SIG-M5 (cell line): ENCODE results near the gene ARL13B.
A peak's percentile ranks its signal among the peaks of the same experiment; 100 is the strongest.
"Not testable (repeated sequence)": the region's sequence is repeated elsewhere in the genome, so short reads cannot be mapped to it uniquely, and the experiment has no call there.

Source experiments
- DNase-seq: peaks from one replicate; lab custom pipeline; 2025; lab: John Stamatoyannopoulos, UW

ARL13B gene

DNA sequence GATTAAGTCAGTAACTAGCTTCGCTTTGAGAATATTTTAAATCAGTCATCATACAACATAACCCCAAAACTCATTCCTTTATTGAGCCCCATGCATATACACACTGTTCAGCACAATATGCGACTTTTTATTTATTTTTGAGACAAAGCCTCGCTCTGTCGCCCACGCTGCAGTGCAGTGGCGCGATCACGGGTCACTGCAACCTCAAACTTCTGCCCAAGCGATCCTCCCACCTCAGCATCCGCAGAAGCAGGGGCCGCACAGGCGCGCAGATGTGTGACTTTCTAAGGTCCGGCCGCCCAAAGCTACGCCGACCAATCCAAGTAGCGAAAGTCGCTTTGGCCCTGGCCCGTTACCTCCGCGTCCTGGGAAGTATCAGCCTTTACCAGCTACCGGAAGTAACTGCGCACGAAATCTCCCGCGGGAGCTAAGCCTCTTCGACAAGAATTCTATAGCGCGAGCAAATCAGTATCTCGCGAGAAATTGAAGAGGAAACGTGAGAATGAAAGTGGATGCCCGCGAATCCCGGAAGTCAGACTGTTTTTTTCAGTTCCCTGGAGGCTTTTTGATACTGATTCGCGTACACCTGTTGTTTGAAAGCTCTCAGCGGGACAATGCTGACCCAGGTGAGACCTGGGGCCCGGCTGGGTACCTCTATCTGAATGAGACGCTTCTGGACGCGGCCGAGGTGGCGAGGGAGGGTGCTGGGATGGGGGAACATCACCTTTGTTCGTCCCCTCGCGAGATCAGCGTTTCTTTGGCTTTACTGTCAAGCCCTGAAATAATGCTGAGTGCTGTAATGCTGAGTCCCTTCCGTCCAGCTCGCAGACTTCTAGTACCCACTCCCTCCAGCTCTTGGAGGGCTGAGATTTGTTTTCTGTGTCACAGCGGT, 82.8 kb downstream of the ARL13B start, which contains the start of the genes DHFR2 and NSUN3:
Gene DHFR2 (minus strand): TSS at position 404 of the 892 bp plus-strand sequence. CDS start 1,405 bp downstream, outside the sequence.
Gene NSUN3 (plus strand): TSS at position 549 of the 892 bp plus-strand sequence. CDS start 66 bp downstream, at position 615.
- peak; percentile 86 for DNase-seq

DNA sequence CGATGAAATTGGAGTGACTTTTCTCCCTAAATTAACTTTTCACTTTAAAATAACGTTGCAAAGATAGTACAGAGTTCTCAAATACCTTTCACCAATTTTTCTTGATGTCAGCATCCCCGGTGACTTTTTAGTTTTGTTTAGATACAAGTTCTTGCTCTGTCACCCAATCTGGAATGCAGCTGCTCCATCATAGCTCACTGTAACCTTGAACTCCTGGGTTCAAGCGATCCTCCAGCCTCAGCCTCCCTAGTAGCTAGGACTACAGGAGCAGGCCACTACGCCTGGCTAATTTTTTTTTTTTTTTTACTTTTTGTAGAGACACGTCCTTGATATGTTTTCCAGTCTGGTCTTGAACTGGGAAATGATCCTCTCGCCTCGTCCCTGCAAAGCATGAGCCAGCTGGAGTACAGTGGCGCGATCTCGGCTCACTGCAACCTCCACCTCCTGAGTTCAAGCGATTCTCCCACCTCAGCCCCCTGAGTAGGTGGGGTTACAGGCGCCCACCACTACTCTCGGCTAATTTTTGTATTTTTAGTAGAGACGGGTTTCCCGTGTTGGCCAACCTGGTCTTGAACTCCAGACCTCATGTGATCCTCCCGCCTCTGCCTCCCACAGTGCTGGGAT, 83.7 kb downstream of the ARL13B start:
- DNase-seq = no peak

- DNase-seq = no peak
Measured at GRCh38 chr3:94064243-94064860, 84.4 kb downstream of the ARL13B start.

- no peak for DNase-seq
Measured at GRCh38 chr3:94065122-94065521, 85.2 kb downstream of the ARL13B start.

DNA sequence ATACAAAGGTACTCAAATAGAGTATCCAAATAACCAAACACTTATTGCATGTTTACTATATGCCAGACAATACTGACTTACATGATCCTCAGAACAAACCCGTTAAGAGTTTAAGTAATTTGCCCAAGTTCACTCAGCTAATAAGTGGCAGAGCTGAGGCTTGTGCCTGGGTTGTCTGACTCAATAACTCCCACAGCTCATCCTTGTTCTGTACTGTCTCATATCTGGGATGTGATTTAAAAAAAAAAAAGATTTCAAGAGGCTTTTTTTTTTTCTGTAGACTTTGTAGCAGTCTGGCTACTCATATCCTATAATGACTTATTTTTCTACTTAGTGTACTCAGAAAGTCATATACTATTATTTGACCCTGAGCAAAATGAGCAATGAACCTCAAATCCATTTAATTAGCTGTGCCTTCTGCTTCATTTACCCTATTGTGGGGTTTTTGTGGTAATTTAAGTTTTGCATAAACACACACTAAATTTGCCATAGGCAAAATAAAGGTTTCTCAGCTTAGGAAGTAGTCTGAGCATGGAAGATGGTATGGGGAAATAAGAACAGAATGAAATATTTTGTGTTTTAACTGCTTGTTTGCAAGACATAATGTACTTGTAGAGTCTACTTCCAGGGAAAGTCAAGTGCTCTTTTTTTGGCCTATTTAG, 86.0 kb downstream of the ARL13B start:
- DNase-seq = no peak

DNA sequence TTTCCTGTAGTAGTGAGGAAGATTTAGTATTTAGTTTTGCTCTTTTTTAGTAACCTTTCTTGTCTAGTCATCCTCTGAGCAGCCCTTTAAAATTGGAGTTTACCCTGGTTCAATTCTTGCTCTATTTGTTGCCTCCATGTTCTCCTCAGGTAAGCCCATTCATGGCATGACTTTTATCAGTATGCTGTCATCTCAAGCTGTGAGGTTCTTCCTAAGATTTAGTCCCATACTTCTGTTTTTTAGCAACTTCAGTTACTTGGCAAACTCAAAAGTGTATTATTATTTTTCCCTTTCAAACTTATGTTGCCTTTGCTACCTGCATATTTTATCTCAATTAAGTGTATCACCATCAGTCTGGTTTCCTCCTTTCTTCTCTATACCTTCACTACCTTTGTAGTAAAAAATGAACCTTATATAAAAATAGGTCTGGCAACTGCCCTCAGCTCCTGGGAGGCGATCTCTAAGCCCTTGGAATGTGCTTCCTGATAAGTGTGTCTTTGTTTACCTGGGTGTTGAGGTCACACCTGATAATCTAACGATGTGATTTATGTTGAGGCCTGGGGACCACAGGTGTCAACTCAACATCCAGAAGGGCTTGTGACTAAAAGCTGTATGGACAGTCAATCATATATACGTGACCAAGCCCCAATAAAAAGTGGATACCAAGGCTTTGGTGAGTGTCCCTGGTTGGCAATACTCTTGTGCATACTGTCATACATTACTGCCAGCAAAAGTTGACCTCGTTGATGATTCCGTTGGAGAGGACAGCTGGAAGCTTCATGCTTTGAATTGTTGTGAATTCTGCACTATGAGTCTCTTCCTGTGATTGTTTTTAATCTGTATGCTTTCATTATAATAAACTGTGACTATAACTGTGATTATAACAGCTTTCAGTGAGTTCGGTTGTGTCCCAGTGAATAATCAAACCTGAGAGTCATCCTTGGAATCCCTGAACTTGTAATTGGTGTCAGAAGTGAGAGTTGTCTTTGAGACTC, 86.8 kb downstream of the ARL13B start:
- DNase-seq = no peak

GRCh38 chr3:94069194-94069813, 89.3 kb downstream of the ARL13B start:
- DNase-seq = no peak

GRCh38 chr3:94070341-94070911, 90.5 kb downstream of the ARL13B start:
- no peak for DNase-seq

DNA sequence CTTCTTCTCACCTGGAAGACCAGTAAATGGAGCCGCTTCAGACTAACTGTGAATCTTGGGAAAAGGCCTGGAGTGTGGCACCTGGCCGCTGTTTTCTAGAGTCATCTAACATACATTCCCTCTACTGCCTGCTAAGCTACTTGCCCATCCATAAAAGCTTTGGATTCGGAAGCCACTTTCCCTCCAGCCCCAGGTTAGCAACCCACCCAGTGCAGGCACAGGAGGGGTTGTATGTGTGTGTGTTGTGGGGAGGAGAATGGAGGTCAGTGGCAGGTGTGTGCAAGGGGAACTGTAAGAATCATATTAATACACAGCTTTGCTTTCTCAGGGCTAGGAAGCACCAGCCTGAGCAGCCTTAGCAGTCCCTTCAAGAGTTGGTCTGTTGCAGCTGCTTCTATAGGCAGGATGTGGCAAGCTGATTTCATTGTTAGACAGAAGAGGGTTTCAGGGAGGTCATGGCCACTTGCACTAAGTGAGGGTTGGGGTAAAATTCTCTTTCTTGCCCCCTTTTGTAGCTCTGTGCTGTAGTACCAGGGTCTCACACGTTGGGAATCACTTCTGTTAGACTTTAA, 91.8 kb downstream of the ARL13B start:
- no peak for DNase-seq

DNA sequence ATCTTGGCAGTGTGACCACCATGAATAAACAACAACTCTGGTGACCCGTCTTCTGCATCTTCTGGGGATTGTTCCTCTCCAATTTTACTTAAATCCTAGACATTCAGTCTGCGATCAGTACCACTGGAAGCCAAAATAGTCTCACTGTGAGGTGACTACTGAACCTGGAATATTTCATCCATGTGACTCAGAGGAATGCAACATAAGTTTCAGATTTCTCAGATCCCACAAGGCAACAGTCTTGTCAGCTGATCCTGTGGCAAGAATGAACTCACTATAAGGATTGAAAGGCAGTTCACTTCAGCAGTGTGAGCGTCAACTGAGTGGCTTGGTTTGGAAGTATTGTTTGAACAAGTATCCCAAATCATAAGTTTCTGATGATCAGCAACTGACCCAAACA, 96.1 kb downstream of the ARL13B start:
- no peak for DNase-seq

GRCh38 chr3:94080552-94080951, 100.6 kb downstream of the ARL13B start:
- DNase-seq = not testable (repeated sequence)

- no peak for DNase-seq
Measured at GRCh38 chr3:94081884-94082283, 101.9 kb downstream of the ARL13B start.

DNA sequence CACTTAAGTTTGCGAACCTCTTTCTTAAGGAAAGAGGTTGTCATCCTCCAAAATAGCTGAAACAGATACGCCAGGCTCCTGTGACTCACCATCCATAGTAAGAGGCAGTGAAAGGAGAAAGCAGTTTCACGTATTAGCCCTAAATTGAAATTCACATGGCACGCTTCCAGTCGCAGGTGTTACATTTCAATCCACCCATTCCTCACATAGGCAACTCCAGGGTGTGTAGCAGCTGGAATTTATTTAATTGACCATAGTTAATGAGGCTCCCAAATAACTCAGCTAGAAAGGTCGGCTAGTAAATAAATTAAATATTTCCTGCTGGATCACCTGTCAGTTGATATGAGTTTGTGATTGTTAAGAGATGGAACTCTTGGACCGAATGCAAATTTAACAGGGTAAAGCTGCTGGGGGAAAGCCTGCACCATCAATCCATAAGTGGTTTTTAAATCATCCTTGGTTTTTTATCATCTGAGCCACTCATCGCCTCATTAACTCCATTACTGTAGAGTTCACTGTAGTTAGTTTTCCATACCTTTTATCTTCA, 102.5 kb downstream of the ARL13B start:
- DNase-seq = no peak

DNA sequence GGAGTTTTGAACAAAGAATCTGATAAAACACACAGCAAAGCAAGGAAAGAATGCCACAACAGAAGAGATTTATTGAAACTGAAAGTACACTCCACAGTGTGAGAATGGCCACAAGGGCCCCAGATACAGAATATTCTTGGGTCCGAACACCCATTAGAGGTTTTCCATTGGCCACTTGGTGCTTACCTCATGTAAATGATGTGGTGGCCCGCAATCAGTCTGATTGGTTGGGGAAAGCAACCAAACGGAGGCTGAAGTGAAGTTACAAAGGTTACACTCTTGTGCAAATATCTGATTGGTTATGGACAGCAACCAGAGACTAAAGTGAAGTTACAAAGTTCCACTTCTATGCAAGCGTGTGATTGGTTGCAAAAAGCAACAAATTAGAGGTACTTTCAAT, 103.3 kb downstream of the ARL13B start:
- DNase-seq = no peak

- DNase-seq = no peak
Measured at GRCh38 chr3:94089126-94089525, 109.2 kb downstream of the ARL13B start.

DNA sequence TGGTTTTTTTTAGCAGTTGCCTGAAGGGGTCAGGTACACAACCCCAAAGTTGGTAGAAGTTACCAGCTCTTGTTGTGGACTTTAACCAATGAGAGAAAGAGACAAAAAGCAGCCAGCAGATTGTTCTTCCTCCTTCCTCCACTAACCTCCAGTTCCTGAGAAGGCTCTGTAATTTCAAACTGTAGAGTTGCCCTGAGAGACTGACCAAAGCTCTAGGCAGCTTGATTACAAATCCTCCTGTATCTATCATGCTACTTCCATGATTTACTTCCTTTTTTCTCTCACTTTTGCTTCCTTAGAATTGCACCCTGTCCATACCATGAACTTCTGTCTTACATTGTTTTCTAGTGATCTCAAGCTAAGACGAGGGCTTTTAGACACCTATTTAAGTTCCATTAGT, 112.1 kb downstream of the ARL13B start:
- no peak for DNase-seq

DNA sequence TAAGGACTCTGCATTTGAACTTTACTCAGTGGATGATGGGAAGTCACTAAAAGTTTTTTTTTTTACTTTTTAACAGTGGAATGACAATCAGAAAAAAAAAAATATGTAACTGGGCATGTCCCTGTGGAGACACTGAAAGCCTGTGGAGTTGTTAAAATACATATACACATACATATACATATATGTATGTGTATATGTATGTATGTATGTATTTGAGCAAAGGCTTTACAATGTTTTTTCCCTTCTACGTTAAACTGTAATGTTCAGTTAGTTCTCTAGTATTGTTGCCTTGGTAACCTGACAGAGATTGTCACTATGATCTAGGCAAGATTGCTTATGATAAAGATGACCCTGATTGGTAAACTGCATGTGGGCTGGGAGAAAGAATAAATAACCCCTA, 113.2 kb downstream of the ARL13B start:
- no peak for DNase-seq

GRCh38 chr3:94095111-94095510, 115.2 kb downstream of the ARL13B start:
- DNase-seq = no peak

GRCh38 chr3:94098452-94098851, 118.5 kb downstream of the ARL13B start:
- no peak for DNase-seq
